Stimulated activated CD4-positive, alpha-beta T cell treated with anti-CD3 and anti-CD28 coated beads, Interleukin-12 subunit alpha, Interleukin-12 subunit beta, amount 100 ng/mL, for 24 hours (primary cell): ENCODE measurements around the gene UGT2B28.
"Not testable (repeated sequence)": the region's sequence is repeated elsewhere in the genome, so short reads cannot be mapped to it uniquely, and the experiment has no call there.

ENCODE experiments used
- DNase-seq, 2 experiments: peaks; one replicate each; pipeline ENCODE4 v3.0.0-alpha.2; 2020; ENCODE audit warnings: low read depth in 2 of 2

The UGT2B28 gene

DNA sequence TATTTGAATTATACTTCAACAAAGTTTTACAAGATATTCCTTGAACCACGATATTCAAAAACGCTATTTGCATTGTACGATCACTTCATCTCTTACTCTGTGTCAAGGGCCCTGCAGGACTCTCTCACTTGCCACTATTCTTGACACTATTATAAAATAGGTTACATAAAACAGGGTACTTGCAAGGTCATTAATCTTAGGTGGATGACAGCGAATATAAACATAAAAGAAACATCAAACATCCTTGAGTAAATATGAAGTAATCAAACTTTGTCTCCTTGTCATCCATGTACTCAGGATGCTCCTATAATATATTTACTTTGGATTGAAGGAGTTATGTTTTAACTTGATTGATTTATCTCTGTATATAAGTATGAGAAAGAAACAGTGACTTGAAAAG lies at the start of gene UGT2B28:
Gene UGT2B28, plus strand, starts transcription at position 395 of the 400 bp plus-strand sequence. CDS start 26 bp downstream, outside the sequence.
- DNase-seq = not testable (repeated sequence)

GRCh38 chr4:69239092-69239491 lies 41.2 kb upstream of the UGT2B28 start:
- no peak for DNase-seq

DNA sequence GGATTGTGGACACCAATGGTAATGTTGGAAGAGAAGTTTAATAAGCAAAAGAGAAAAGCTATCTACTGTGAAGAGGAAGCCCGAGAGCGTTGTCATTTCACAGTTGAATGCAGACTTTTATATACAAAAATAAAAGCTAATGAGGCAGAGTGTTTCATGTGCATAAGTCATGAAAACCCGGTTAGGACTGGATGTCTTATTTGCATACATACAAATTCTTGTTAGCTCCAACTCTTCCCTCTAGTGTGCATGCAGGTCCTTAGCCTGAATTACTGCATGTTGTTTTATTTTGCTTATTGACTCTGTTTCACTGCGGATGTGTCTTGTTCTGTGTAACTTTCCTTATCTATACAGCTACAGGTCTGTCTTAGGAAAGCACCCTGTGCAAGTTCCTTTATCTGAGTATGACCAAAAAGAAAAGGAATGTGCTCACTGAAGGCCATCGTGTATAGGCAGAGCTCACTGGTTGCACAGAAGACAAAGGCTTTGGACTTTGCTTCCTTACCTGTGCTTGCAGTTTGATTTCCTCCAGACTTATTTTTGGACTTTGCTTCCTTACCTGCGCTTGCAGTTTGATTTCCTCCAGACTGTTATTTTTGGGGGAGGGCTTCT lies 40.6 kb upstream of the UGT2B28 start:
- DNase-seq = no peak

DNA sequence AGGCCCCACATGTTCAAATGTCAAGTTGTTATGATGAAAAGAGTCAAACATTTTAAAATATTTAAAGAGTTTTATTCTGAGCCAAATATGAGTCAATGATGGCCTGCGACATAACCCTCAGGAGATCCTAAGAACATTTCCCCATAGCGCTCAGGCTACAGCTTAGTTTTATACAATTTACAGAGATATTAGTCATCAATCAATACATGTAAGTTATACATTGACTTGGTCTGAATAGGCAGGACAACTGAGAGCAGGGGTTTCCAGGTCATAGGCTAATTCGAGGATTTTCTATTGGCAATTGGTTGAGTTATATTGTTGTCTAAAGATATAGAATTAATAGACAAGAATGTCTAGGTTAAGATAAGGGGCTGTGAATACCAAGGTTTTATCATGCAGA lies 39.5 kb upstream of the UGT2B28 start:
- not testable (repeated sequence) for DNase-seq

GRCh38 chr4:69241746-69242145 lies 38.5 kb upstream of the UGT2B28 start:
- not testable (repeated sequence) for DNase-seq

DNA sequence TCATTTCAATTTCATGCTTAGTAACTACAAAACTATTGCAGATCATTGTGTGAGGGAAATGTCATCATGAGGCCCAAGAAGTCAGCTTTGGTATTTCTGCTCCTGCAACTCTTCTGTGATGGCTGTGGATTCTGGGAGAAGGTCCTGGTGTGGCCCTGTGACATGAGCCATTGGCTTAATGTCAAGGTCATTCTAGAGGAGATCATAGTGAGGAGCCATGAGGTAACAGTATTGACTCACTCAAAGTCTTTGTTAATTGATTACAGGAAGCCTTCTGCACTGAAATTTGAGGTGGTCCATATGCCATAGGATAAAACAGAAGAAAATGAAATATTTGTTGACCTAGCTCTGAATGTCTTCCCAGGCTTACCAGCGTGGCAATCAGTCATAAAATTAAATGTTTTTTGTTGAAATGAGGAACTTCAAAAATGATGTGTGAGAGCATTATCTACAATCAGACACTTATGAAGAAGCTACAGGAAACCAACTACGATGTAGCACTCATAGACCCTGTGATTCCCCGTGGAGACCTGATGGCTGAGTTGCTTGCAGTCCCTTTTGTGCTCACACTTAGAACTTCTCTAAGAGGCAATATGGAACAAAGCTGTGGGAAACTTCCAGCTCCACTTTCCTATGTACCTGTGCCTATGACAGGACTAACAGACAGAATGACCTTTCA lies 37.6 kb upstream of the UGT2B28 start:
- DNase-seq = not testable (repeated sequence)

DNA sequence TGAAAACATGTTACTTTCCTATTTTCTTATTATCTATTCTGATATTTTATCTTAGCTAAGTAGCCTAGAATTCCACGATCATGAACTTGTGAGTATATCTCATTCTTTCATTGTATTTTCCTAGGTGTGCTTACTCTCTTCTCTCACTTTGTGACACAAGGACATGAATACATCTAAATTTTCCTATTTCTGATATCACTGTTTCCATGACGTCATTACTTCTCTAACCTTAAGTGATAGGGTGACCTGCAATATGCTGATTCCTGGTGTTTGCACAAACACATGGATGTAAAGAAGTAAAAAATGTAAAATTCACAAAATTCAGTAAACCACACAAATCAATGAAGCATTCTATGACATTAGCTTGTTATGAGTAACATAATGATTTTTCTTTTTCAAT lies 29.4 kb upstream of the UGT2B28 start:
- DNase-seq = not testable (repeated sequence)

DNA sequence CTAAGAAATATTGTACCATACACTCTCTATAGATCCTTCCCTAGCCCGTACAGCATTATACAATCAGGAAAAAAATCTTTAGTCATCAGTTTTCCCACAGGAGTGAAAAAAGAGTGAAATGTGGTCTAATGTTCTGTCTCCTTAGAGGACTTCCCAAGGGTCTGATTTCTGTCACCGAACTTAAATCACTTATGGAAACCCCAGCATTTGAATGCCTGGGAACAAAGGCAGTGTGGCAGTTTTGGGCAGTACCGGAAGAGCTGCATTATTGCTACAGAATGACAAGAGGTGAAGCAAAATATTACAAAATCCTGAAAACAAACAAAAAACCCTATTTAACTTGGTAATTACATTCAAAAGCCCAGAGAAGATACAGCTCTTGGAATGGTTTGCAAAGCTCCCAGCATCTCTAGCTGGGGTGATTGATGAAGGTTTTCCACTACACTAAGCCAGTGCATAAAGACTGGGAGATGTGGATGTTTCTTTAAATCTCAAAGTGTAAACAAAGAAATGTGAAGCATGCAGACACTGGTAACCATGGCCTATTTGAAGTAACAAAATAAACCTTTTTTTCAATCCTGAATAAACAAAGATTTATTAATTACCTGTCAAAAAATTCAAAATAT lies 27.0 kb upstream of the UGT2B28 start:
- not testable (repeated sequence) for DNase-seq

GRCh38 chr4:69268612-69269011 lies 11.7 kb upstream of the UGT2B28 start:
- not testable (repeated sequence) for DNase-seq

DNA sequence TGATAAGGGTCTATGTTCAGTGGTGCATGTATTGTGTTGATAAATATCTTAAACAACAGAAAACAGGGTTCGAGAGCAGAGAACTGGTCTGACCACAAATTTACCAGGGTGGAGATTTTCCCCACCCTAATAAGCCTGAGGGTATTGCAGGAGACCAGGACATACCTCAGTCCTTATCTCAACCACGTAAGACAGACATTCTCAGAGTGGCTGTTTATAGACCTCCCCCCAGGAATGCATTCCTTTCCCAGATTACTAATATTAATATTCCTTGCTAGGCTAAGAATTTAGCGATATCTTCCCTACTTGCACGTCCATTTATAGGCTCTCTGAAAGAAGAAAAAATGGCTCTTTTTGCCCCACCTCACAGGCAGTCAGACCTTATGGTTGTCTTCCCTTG lies 16.1 kb downstream of the UGT2B28 start:
- DNase-seq = not testable (repeated sequence)

GRCh38 chr4:69308426-69309033 lies 28.3 kb downstream of the UGT2B28 start:
- not testable (repeated sequence) for DNase-seq

GRCh38 chr4:69309549-69310076 lies 29.3 kb downstream of the UGT2B28 start:
- not testable (repeated sequence) for DNase-seq

GRCh38 chr4:69310262-69310661 lies 30.0 kb downstream of the UGT2B28 start:
- not testable (repeated sequence) for DNase-seq

DNA sequence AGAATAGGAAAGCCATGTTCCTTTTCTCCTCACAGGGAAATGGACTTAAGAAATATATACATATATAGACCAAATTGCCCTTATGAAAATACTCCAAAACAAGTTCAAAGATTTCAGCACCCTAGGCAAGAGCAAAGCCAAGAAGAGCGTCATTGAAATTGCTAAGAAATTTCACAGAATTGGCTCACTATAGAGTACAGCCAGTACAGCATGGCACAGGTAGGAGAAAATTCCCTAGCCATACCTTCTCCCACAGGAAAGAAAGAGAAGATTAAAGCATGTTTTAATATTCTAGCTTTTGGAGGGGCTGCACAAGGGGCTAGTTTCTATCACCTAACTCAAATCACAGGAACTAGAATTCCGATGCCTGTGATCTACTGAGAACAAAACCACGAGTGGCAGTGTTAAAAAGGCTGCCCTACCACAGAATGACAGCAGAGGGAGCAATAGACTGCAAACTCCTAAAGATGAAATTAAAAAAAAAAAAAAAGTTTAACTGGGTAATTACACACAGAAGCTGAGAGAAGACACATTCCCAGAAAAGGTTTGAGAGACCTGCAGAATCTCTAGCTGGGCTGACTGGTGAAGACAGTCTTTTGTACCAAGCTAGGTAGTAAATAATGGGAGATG lies 37.5 kb downstream of the UGT2B28 start:
- peak in 1 of 2 experiments; percentile 4 for DNase-seq

GRCh38 chr4:69321153-69321729 lies 41.0 kb downstream of the UGT2B28 start:
- no peak for DNase-seq

DNA sequence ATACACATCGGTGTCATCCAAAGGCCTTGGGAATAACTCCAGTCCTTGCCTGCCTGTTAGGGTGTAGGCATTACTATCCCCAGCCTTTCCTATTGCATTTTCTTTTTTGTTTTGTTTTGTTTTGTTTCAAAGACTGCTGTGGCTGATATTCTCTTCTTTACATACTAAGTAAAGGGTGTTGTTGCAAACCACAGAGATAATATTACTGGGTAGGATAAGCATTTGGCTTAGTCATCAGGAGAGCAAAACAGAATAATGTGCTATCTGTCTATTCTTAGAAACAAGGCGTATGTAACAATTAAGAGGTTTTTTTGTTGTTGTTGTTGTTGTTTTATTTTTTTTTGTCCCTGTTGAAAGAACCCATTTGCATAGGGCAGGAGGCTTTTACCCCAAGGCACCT lies 41.8 kb downstream of the UGT2B28 start:
- no peak for DNase-seq

DNA sequence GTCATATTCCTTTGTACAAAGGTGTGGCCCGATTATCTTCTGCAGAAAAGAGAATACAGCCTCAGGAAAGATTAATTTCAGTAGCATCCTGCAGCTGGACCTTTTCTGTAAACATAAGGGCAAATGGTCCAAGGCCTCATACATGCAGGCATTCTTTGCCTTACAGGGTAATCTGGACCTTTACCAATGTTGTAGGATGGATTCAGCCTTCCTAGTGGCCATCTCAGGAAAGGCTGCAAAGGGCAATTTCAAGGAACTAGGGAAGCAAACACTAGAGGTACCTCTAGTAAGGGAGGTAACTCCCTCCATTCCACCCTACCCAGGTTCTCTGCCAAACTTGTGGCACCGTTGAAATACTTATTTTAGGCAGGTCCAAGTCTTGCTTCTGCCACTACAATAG lies 43.0 kb downstream of the UGT2B28 start:
- no peak for DNase-seq

DNA sequence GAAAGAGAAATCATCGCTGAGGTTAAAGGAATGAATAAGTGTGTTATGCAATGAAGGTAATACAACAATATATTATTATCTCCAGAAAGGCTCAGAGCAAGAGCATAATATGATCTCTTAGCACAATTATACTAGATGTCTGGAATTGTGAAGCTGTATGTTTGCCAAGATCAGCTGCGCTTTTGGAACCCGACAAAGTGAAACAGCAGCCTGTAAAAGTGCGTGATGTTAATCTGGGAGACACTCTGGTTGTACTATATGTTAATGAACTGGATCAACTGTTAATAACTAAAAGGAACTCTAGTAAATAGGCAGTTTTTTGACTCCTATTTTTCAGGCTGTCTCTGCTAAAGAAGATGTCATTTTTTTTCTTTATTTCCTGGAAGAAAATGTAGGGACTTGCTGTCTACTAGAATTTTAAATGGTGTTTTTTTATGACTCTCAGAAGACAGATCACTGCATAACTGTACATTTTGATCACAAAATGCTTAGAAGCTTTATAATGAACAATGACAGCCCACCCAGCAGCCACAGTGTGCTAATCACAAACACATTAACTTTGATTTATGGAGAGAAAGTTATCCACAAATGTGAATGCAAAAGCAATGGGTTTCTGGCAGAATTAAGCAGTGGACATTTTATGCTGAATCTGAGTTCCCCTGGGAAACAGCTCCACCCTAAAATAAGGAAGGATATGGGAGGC lies 50.2 kb downstream of the UGT2B28 start:
- no peak for DNase-seq

GRCh38 chr4:69331304-69331703 lies 51.0 kb downstream of the UGT2B28 start:
- DNase-seq = not testable (repeated sequence)

DNA sequence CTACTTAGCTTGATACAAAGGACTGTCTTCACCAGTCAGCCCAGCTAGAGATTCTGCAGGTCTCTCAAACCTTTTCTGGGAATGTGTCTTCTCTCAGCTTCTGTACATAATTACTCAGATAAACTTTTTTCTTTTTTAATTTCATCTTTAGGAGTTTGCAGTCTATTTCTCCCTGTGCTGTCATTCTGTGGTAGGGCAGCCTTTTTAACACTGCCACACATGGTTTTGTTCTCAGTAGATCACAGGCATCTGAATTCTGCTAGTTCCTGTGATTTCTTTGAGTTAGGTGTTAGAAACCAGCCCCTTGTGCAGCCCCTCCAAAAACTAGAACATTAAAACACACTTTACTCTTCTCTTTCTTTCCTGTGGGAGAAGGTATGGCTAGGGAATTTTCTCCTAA lies 55.2 kb downstream of the UGT2B28 start:
- not testable (repeated sequence) for DNase-seq

GRCh38 chr4:69343114-69343513 lies 62.8 kb downstream of the UGT2B28 start:
- DNase-seq = not testable (repeated sequence)
